Stimulated activated effector memory CD8-positive, alpha-beta T cell treated with anti-CD3 and anti-CD28 coated beads, Interleukin-12 subunit alpha, Interleukin-12 subunit beta, amount 100 ng/mL, for 72 hours (primary cell): ENCODE data around the gene HYCC1.
A peak's percentile ranks its signal among the peaks of the same experiment; 100 is the strongest.
"Not testable (repeated sequence)": the region's sequence is repeated elsewhere in the genome, so short reads cannot be mapped to it uniquely, and the experiment has no call there.

Experiments
- ATAC-seq: fragments of 150-1000 bp; cut with Tn5 transposase; 2 replicates; pipeline ENCODE4 v1.10.0; 2021
- DNase-seq, 2 donors: peaks; one replicate each; pipeline ENCODE4 v3.0.0; 2021 to 2022; ENCODE audit warnings: low spot score in 2 of 2
- H3K27ac Mint-ChIP-seq: one replicate; pipeline ENCODE4 v1.8.0; 2022; ENCODE audit warnings: mild to moderate bottlenecking, mixed read lengths
- H3K36me3 Mint-ChIP-seq: one replicate; pipeline ENCODE4 v1.8.0; 2022; ENCODE audit warnings: mild to moderate bottlenecking, mixed read lengths
- H3K4me1 Mint-ChIP-seq: one replicate; pipeline ENCODE4 v1.8.0; 2022; ENCODE audit warnings: mixed read lengths
- H3K4me3 Mint-ChIP-seq: one replicate; pipeline ENCODE4 v1.8.0; 2022; ENCODE audit warnings: mild to moderate bottlenecking, mixed read lengths
- H3K9me3 Mint-ChIP-seq: one replicate; pipeline ENCODE4 v1.8.0; 2022; ENCODE audit warnings: mixed read lengths

Gene HYCC1

DNA sequence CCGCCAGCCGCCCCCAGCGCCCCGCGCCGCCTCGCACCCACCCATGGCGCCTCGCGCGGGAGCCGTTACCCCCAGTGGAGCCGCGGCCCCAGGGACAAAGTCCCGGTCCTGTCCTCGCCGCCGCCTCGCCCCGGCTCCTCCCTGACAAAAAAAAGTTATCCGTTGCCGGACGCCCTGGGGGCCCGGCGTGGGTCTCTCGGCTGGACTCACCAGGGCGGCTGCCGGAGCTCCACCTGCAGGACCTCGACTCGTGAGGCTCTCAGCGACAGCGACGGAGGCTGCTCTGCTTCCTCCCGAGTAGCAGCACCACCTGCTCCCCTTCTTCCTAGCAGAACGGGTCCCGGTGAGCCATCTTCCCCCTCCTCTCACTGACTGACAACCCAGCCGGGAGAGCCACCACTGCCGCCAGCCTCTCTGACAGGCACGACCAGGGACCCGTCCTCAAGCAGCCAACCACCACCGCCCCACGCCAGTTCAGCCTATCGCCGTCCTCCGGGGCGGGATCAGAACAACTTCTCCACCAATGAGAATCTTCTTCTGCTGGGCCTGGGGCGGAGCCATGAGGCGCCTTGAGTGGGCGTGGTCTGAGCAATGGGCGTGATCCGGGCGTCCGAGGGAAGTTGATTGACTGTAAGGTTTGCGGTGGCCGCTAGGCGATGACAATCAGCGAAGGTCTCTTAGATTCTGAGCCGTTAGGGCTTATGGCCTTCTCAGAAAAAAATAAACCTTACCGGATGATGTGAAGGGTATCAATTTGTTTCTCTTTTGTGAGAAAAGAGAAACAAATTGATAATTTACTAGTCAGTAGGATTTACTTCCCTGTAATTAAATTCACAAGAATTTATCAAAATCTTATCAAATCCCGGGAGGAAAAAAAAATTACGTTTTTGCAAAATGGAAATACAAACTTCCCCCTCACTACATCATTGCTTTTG, at the start of gene HYCC1:
Gene HYCC1, minus strand, starts transcription at position 416 of the 935 bp plus-strand sequence. CDS start 23,019 bp downstream, outside the sequence.
- Mint-ChIP-seq H3K9me3 (no peaks in the 10 kb centered on the region), H3K4me1 (peaks cover 22% of the 10 kb centered on the region), H3K4me3 (no peak within 1 kb of the TSS), H3K27ac (no peak within 1 kb of the TSS), H3K36me3 (peaks cover 6% of the 10 kb centered on the region)
- peak; percentile 99 for ATAC-seq
- peak; percentile 95 to 99 for DNase-seq

- ATAC-seq (peak; percentile 28), DNase-seq (no peak)
- H3K4me3 Mint-ChIP-seq: no peak overlapping the region
- no peaks in the 10 kb centered on the region for H3K36me3 Mint-ChIP-seq
- H3K4me1 Mint-ChIP-seq: no peaks in the 10 kb centered on the region
- H3K9me3 Mint-ChIP-seq: no peaks in the 10 kb centered on the region
- H3K27ac Mint-ChIP-seq: no peak overlapping the region
These were observed 48.5 kb upstream of the HYCC1 start for GRCh38 chr7:23062452-23062851.

GRCh38 chr7:23061327-23061726, 47.4 kb upstream of the HYCC1 start:
- Mint-ChIP-seq H3K27ac (no peak overlapping the region), H3K4me3 (no peak overlapping the region), H3K4me1 (no peaks in the 10 kb centered on the region), H3K9me3 (no peaks in the 10 kb centered on the region), H3K36me3 (no peaks in the 10 kb centered on the region)
- DNase-seq: no peak
- no peak for ATAC-seq

DNA sequence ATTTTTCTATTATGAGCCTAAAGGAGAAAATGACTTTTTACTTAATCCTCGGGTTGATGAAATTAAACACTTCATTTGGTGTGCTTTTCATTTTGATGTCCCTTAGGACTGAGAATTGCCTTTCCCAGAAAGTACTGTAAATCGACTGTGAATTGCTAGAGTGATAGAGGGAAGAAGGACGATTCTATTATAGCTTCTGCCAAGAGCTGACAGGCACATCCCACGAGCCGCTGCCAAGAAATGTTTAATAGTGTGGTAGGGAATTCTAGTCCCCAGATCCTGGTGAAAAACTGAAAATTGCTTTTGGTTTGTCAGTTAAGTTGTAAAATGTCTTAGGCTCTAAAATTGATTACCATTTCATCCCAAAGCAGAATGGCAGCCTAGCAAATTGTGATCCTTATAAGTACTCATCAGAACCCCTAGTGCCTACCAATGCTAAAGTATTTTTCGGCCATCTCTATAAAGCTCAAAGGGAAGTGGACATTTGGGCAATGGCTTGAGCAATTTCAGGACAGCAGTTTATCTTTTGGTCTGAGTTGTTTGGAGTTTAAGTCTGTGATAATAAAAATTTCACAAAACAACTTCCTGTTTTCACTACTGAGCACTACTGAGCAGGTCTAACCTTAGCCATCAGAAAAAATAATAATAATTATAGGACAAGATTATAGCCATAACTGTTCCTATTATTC, 44.6 kb upstream of the HYCC1 start:
- Mint-ChIP-seq H3K36me3 (no peaks in the 10 kb centered on the region), H3K4me1 (no peaks in the 10 kb centered on the region), H3K4me3 (no peak overlapping the region), H3K9me3 (no peaks in the 10 kb centered on the region), H3K27ac (no peak overlapping the region)
- DNase-seq: no peak
- no peak for ATAC-seq

DNA sequence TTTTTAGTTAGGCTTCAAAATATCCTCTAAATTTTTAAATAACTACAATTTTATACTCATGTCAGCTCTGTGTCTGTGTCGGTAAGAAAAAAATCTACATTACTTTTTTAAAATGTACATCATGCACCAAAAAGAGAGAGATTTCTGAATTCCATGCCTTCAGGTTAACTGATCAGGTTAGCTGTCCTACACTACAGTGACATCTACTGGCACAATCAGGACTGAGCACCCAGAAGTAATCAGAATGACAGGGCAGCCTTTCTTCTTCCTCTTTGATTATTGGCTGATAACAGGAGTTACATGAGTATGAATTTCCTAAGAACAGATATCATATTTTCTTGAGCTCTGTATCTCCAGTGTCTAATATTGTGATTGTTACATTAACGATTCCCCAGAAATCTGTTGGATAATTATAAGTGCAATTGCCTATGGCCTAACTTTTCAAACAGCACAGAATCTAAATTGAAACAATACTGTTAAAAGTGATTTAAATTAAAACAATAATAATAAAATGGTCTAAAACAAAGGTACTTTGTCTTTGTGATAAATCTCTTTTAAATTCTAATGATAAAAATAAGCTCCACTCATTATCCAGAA, 41.8 kb upstream of the HYCC1 start:
- Mint-ChIP-seq H3K36me3 (peaks cover 6% of the 10 kb centered on the region), H3K4me3 (no peak overlapping the region), H3K9me3 (no peaks in the 10 kb centered on the region), H3K27ac (no peak overlapping the region), H3K4me1 (peaks cover 6% of the 10 kb centered on the region)
- ATAC-seq (peak; percentile 90), DNase-seq (peak; percentile 21 to 58)

DNA sequence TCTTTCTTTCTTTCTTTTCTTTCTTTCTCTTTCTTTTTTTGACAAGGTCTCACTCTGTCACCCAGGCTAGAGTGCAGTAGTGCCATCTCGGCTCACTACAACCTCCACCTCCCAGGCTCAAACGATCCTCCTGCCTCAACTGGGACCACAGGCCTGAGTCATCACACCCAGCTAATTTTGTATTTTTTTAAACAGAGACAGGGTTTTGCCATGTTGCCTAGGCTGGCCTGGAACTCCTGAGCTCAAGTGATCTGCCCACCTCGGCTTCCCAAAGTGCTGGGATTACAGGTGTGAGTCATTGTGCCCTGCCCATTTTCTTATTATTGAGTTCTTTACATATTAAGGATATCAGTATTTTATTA, 37.2 kb upstream of the HYCC1 start:
- H3K4me1 Mint-ChIP-seq: peaks cover 10% of the 10 kb centered on the region
- not testable (repeated sequence) for H3K36me3 Mint-ChIP-seq, H3K9me3 Mint-ChIP-seq, DNase-seq
- H3K4me3 Mint-ChIP-seq: peak overlapping the region; percentile 45
- H3K27ac Mint-ChIP-seq: peak overlapping the region; percentile 47
- ATAC-seq: peak; percentile 81

- H3K4me1 Mint-ChIP-seq: peaks cover 10% of the 10 kb centered on the region
- DNase-seq, H3K9me3 Mint-ChIP-seq, H3K4me3 Mint-ChIP-seq, H3K36me3 Mint-ChIP-seq, H3K27ac Mint-ChIP-seq, ATAC-seq: not testable (repeated sequence)
These were observed 32.4 kb upstream of the HYCC1 start for GRCh38 chr7:23046336-23046735.

DNA sequence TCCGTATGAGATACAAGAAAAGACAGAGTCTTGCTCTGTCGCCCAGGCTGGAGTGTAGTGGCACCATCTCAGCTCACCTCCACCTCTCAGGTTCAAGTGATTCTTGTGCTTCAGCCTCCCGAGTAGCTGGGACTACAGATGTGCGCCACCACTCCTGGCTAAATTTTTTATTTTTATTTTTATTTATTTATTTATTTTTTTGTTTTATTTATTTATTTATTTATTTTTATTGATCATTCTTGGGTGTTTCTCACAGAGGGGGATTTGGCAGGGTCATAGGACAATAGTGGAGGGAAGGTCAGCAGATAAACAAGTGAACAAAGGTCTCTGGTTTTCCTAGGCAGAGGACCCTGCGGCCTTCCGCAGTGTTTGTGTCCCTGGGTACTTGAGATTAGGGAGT, 31.2 kb upstream of the HYCC1 start:
- DNase-seq, H3K36me3 Mint-ChIP-seq, H3K4me1 Mint-ChIP-seq, H3K9me3 Mint-ChIP-seq, H3K27ac Mint-ChIP-seq, ATAC-seq, H3K4me3 Mint-ChIP-seq: not testable (repeated sequence)

GRCh38 chr7:23044581-23044980, 30.7 kb upstream of the HYCC1 start:
- no peaks in the 10 kb centered on the region for H3K4me1 Mint-ChIP-seq
- DNase-seq (no peak), ATAC-seq (no peak)
- H3K27ac Mint-ChIP-seq: no peak overlapping the region
- H3K36me3 Mint-ChIP-seq: no peaks in the 10 kb centered on the region
- no peaks in the 10 kb centered on the region for H3K9me3 Mint-ChIP-seq
- H3K4me3 Mint-ChIP-seq: no peak overlapping the region

DNA sequence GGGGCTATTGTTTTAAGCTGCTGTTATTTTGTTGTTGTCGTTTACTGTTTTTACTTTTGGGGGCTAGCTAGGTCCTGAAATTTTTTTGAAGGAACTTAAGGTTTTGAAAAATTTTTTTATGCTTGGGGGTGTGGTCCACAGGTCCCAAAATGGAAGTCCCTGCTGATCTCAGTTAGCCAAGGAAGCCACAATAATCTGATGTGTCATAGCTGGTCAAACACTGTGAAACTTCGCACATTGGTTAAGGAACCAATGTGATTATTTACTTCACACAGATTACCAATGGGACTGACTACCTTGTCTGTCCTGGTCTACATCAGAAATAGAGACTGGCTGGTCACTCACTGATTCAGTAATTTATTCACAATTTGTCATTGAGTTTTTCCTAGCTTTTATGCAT, 29.5 kb upstream of the HYCC1 start:
- H3K4me1 Mint-ChIP-seq: no peaks in the 10 kb centered on the region
- H3K27ac Mint-ChIP-seq: no peak overlapping the region
- H3K36me3 Mint-ChIP-seq: no peaks in the 10 kb centered on the region
- H3K4me3 Mint-ChIP-seq: no peak overlapping the region
- peak; percentile 76 for ATAC-seq
- no peaks in the 10 kb centered on the region for H3K9me3 Mint-ChIP-seq
- no peak for DNase-seq

GRCh38 chr7:23039674-23040073, 25.7 kb upstream of the HYCC1 start:
- DNase-seq, H3K27ac Mint-ChIP-seq, H3K36me3 Mint-ChIP-seq, H3K9me3 Mint-ChIP-seq, H3K4me3 Mint-ChIP-seq, H3K4me1 Mint-ChIP-seq, ATAC-seq: not testable (repeated sequence)

- not testable (repeated sequence) for H3K4me3 Mint-ChIP-seq
These were observed 21.8 kb upstream of the HYCC1 start for GRCh38 chr7:23035542-23036371.

GRCh38 chr7:23027261-23027660, 13.3 kb upstream of the HYCC1 start:
- DNase-seq: no peak
- Mint-ChIP-seq H3K36me3 (no peaks in the 10 kb centered on the region), H3K27ac (no peak overlapping the region), H3K4me3 (no peak overlapping the region), H3K9me3 (no peaks in the 10 kb centered on the region), H3K4me1 (peaks cover 4% of the 10 kb centered on the region)
- ATAC-seq: no peak

More at GRCh38 chr7:23035542-23036371, 21.8 kb upstream of the HYCC1 start:
- not testable (repeated sequence) for H3K36me3 Mint-ChIP-seq, H3K27ac Mint-ChIP-seq, DNase-seq, H3K4me1 Mint-ChIP-seq, ATAC-seq, H3K9me3 Mint-ChIP-seq

GRCh38 chr7:23026164-23026563, 12.2 kb upstream of the HYCC1 start:
- Mint-ChIP-seq H3K4me3 (no peak overlapping the region), H3K27ac (no peak overlapping the region)

GRCh38 chr7:23024454-23024853, 10.5 kb upstream of the HYCC1 start:
- no peak overlapping the region for H3K27ac Mint-ChIP-seq
- no peak for DNase-seq
- no peaks in the 10 kb centered on the region for H3K9me3 Mint-ChIP-seq
- no peaks in the 10 kb centered on the region for H3K36me3 Mint-ChIP-seq
- no peak for ATAC-seq
- H3K4me1 Mint-ChIP-seq: peaks cover 24% of the 10 kb centered on the region
- H3K4me3 Mint-ChIP-seq: no peak overlapping the region

More at GRCh38 chr7:23026164-23026563, 12.2 kb upstream of the HYCC1 start:
- H3K4me1 Mint-ChIP-seq: peaks cover 15% of the 10 kb centered on the region
- ATAC-seq (no peak), DNase-seq (no peak)
- H3K36me3 Mint-ChIP-seq: no peaks in the 10 kb centered on the region
- H3K9me3 Mint-ChIP-seq: no peaks in the 10 kb centered on the region
